GM18858 (cell line): ENCODE results near the gene DUSP2.

ENCODE experiments used
- ATAC-seq: cut with Tn5 transposase; IDR thresholded peaks from one replicate; pipeline ENCODE4 v1.9.1; 2021; ENCODE audit not compliant: unreplicated experiment

DUSP2 gene

DNA sequence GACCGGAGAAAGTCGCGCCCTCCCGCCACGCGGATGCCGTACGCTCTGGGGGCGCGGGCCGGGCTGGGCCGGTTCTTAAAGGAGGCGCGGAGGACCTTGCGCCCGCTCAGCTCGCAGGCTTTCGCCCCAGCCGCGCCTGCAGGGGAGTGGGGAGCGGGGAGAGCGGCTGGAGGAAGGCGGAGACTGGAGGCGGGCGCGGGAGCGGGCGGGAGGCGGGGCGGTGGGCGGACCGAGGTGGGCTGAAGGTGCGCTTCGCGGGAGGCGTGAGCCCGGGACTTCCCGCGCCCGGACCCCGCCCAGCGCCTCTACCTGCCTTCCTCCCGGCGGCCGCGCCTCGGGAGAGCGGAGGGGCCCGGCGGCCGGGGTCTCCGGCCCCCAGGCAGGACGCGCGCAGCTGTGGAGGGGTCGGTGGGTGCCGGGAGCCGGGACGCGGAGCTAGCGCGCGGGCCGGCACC is 28.8 kb downstream of the DUSP2 start, which contains the start of gene ADRA2B:
Gene ADRA2B (minus strand): TSS at position 148 of the 455 bp plus-strand sequence. CDS start 422 bp downstream, outside the sequence.
- peak; percentile 37 for ATAC-seq

DNA sequence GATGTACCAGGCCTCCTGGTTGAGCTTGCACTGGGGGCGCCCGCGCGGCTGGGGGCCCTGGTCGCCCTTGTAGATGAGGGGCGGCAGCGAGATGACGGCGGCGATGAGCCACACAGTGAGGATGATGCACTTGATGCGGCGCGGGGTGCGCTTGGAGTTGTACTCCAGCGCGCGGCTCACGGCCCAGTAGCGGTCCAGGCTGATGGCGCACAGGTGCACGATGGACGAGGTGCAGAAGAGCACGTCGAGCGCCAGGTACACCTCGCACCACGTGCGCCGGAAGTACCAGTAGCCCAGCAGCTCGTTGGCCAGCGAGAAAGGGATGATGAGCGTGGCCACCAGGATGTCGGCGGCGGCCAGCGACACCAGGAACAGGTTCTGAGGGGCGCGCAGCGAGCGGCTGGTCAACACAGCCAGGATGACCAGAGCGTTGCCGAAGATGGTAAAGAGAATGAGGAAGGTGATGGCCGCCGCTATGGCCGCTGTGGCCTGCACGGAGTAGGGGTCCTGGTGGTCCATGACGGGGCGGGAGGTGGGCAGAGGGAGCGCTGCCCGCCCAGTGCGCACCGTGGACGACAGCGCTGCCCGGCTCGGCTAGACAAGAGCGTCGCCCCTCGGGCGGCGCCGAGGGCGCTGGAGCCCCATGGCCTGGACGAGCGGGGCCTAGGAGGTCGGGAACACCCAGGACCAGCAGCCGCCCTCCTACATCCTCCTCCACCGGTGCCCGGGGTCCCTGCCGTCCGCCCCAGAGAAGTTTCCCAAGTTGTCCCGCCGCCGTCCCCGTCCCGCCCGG is 29.4 kb downstream of the DUSP2 start:
- ATAC-seq = no peak

DNA sequence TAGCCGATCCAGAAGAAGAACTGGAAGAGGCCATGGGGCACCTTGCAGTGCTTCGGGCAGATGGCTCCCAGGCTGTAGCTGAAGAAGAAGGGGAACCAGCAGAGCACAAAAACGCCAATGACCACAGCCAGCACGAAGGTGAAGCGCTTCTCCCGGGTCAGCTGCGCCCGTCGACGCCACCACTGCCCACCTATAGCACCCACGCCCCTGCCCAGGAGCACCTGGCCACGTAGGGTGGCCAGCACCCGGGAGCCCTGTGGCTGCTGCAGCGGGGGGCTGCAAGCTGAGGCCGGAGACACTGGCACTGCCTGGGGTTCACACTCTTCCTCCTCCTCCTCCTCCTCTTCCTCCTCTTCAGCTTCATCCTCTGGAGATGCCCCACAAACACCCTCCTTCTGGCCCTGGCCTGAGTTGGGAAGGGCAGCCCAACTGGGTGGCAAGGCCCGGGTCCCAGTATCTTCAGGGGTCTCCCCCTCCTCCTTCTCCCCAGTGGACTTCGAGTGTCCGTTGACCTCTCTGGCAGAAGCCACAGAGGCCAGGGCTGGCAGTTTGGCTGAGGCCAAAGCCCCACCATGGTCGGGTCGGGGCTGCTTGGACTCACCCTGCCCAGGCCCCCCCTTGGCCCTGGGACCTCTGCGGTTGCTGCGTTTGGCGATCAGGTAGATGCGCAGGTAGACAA is 30.2 kb downstream of the DUSP2 start:
- ATAC-seq = no peak

DNA sequence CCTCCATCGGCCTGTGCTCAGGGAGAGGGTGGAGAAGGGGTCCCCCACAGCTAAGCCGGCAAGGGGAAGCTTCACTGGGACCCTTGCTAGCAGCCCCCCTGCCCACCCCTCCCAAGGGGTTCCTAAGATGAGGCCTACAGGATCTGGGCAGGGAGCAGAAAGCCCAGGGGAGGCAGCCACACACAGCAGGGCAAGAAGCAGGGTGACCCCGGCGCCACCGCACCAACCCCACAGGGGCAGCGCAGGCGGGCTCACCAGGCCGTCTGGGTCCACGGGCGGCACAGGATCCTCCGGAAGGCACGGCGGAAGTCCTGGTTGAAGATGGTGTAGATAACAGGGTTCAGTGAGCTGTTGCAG is 30.7 kb downstream of the DUSP2 start:
- ATAC-seq = no peak

DNA sequence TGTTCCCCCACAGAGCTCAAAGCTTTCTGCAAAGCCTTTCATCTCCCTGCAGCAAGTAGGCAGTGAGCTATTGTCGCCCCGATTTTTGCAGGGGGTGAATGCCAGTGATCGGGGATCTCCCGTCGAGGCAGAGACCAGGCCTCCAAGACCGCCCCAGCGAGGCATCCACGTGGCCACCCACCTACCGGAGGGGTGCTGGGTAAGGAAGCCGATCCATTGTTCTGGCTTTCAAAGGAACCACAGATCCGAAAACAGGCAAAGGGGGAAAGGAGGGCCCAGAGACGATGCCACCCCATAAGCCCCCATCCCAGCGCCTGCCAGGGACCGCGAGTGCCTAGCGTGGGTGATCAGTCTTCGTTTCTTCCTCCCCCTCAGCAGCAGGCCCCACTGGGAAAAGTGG is 31.3 kb downstream of the DUSP2 start:
- no peak for ATAC-seq

DNA sequence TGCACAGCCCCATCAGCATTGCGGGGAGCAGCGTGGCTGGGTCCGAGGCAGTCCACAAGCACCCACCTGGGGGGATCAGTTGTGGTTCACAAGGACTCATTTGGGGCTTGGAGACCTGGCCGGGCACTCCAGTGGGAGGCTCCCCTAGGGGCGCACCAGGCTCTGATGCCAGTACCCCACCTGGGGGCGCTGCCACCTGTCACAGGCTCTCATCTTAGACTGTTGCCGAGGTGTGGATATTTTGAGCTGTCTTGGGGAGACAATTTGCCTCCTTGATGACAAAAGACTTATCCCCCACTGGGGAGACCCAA is 31.9 kb downstream of the DUSP2 start:
- no peak for ATAC-seq

GRCh38 chr2:96112501-96113366 is 32.5 kb downstream of the DUSP2 start:
- no peak for ATAC-seq

DNA sequence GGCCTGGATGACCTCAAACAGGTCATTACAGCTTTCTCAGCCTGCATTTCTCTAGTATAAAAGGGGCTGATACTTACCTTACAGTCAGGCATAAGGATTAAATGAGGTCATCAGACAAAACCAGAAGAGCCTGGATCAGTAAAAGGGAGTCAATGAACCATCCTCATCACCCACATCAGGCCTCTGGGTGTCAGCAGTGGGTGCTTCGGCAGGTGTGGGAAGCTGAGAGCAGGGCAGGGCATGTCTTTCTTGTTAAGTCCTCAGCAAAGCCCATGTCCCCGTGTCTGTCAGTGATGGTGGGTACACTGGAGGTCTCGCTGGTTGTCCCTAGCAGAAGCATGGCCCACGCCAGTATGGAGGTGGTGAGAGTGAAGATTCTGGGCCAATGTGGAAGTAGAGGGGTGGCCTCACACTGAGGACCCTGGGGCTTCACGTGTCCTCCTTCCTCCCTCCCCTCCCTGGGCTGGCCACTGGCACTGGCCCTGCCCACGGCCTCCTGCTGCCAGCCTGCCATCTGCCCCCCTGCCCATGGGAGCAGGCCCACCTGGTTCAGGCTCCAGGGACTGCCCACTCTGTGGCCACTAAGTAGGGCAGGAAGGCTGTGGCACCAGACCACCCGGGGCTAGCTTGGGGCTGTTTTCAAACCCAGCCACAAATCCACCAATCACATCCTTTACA is 33.3 kb downstream of the DUSP2 start:
- no peak for ATAC-seq

- no peak for ATAC-seq
Measured at GRCh38 chr2:96111257-96111640, 34.0 kb downstream of the DUSP2 start.

DNA sequence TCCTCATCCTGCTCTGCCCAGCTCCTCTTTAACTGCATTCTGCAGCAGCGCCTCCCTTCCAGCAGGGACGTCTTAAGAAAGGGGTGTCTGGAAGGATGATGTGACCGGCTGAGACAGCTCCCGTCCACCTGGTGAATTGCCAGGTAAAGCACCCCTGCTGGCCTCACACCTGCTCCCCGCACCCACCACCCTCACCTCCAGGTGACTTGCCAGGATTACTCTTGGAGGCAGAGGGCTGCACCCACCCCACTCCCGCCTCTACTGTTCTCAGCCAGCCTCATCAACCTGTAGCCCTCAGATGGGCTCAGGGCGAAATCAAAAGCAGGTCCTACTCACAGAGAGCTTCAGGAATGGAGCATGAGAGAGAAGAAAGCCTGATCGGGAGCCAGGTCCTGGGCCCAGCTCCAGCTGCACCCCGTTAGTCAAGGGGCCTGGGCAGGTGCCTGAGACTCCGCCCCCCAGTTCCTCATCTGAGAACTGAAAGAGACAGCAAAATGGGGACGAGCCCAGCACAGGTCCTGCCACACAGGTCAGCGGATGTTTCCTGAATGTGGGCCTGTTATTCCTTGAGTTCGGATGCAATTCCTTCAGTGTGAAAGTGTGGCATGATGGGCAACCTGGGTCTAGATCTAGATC is 34.5 kb downstream of the DUSP2 start:
- no peak for ATAC-seq

DNA sequence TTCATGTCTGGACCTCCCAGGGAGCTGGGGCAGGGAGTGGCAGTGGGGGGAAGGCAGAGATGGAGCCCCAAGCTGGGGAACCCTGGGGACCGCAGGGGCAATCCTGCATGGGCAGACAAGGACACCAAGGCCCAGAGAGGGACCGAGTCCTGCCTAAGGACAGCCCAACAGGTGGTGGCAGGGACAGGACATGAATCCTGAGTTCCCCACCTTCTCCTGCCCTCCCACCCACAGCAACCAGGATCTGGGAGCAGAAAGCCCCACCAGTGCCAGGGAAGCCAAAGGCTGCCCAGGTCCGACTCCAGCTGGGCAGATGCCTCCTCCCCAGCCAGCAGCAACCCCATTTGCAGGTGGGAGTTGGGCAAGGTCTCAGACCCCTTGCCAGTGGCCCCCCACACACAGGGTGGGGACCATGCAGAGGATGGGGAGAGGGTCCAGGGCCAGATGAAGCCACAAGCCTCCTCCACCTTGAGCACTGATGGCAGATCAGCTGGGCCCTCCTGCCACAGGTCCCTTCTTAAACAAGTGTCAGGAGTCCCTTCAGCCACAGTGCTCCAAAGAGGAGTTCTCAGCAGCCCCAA is 35.2 kb downstream of the DUSP2 start:
- ATAC-seq = no peak

DNA sequence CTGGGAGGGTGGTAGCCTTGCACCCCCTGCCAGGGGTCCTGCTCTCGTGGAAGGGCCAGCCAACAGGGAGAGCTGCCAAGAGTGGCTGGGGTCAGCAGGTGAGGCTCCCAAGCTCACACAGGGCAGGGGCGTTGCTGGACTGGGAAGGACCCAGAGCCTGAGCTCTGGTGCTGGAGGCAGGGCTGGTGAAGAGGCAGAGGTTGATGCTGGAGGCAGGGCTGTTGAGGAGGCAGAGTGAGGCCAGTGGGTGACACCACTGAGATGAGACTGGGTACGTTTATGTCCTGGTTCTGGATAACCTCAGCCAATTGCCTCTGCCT is 35.9 kb downstream of the DUSP2 start:
- ATAC-seq = no peak

GRCh38 chr2:96108541-96109360 is 36.5 kb downstream of the DUSP2 start:
- no peak for ATAC-seq

- ATAC-seq = no peak
Measured at GRCh38 chr2:96108151-96108540, 37.1 kb downstream of the DUSP2 start.

DNA sequence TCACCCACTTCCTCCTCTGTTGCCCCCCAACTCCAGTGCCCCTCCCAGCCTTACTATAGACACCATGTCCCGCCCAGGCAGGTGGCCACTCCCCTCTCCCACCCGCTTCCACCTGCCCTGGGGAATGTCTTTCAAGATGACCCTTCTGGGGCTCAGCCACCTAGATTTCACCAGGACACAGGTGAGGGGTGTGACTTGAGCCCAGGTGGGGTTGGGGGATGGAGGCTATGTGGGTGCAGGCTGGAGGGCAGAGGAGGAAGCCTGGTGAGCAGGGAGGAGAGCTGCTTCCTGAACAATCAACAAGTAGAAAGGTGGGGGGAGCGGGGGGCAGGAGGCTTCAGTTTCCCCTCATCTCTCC is 37.6 kb downstream of the DUSP2 start:
- no peak for ATAC-seq

GRCh38 chr2:96106991-96107707 is 38.1 kb downstream of the DUSP2 start:
- ATAC-seq = no peak

- ATAC-seq = no peak
Measured at GRCh38 chr2:96105994-96106715, 39.1 kb downstream of the DUSP2 start.

DNA sequence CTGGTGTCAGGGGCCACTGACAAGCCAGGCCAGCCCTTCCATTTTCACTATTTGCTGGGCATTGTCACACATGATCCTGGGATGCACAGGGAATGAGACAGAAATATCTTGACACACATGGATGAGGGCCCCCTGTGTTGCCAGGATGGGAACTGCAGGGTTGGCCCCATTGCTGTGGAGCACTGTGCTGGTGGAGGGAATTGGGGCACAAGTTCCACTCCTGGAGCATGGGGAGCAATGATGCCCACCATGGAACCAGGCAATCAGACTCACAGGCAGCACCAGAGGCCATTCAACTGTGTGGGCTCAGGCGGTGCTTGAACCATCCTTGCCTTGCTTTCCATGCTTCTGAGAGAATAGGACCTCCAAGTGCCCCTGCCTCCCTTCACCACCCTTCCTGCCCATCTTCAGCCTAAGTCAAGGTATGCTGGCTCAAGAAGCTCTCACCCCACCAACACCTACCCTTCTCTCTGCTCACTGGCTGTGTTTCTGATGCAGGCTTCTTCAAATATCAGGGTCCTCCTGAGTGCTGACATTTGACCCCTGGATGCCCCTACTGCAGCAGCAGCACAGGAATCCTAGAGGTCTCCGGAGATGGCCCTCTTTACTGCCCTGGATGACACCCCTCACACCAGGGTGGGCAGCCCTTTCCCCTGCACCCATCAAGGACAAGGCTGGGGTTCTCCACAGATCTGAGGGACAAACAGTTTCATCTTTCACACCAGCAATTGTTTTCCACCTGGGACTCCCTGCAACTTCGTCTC is 39.9 kb downstream of the DUSP2 start:
- no peak for ATAC-seq
